GM19328 (cell line): ENCODE results near the gene OSTF1.

Experiments
- ATAC-seq: cut with Tn5 transposase; IDR thresholded peaks from one replicate; pipeline ENCODE4 v1.9.1; 2021; ENCODE audit warnings: mild to moderate bottlenecking, moderate library complexity; ENCODE audit not compliant: unreplicated experiment

Gene OSTF1

GRCh38 chr9:75161116-75161857 is 73.0 kb downstream of the OSTF1 start:
- no peak for ATAC-seq

- no peak for ATAC-seq
Measured at GRCh38 chr9:75163764-75164163, 75.5 kb downstream of the OSTF1 start.

- ATAC-seq = no peak
Measured at GRCh38 chr9:75164573-75164972, 76.3 kb downstream of the OSTF1 start.

- ATAC-seq = no peak
Measured at GRCh38 chr9:75167281-75167680, 79.0 kb downstream of the OSTF1 start.

GRCh38 chr9:75168270-75169178 is 80.2 kb downstream of the OSTF1 start:
- ATAC-seq = no peak

- ATAC-seq = no peak
Measured at GRCh38 chr9:75169623-75170022, 81.3 kb downstream of the OSTF1 start.

- no peak for ATAC-seq
Measured at GRCh38 chr9:75170898-75171360, 82.6 kb downstream of the OSTF1 start.

GRCh38 chr9:75175395-75175794 is 87.1 kb downstream of the OSTF1 start:
- ATAC-seq = no peak

GRCh38 chr9:75176037-75176436 is 87.7 kb downstream of the OSTF1 start:
- ATAC-seq = no peak

- ATAC-seq = no peak
Measured at GRCh38 chr9:75181750-75182149, 93.4 kb downstream of the OSTF1 start.

- no peak for ATAC-seq
Measured at GRCh38 chr9:75183306-75183705, 95.0 kb downstream of the OSTF1 start.

- ATAC-seq = no peak
Measured at GRCh38 chr9:75184471-75184870, 96.2 kb downstream of the OSTF1 start.

GRCh38 chr9:75185585-75186170 is 97.4 kb downstream of the OSTF1 start:
- ATAC-seq = peak; percentile 87

GRCh38 chr9:75186767-75187380 is 98.6 kb downstream of the OSTF1 start:
- no peak for ATAC-seq

GRCh38 chr9:75188756-75189155 is 100.4 kb downstream of the OSTF1 start:
- ATAC-seq = no peak

- ATAC-seq = no peak
Measured at GRCh38 chr9:75190762-75191161, 102.4 kb downstream of the OSTF1 start.
